ENCODE results near the gene SLC29A1. TPM values are rescaled to one million over a fixed set of nuclear protein-coding genes. Genes with fewer than 3 reads are reported as not detected.
A peak's percentile ranks its signal among the peaks of the same experiment; 100 is the strongest.
"Not testable (repeated sequence)": the region's sequence is repeated elsewhere in the genome, so short reads cannot be mapped to it uniquely, and the experiment has no call there.

The SLC29A1 gene
- total RNA-seq, 4 donors from 2014 or later = 51.4 to 83.1 (median 63.8) TPM

GRCh38 chr6:44178424-44179071 is 44.8 kb upstream of the SLC29A1 start:
- WGBS, 2 donors = 83 to 84% methylated on average over 9 of the region's 9 CpGs
- H3K27ac ChIP-seq = peak overlapping the region in 2 of 4 donors; percentile 32 to 50

DNA sequence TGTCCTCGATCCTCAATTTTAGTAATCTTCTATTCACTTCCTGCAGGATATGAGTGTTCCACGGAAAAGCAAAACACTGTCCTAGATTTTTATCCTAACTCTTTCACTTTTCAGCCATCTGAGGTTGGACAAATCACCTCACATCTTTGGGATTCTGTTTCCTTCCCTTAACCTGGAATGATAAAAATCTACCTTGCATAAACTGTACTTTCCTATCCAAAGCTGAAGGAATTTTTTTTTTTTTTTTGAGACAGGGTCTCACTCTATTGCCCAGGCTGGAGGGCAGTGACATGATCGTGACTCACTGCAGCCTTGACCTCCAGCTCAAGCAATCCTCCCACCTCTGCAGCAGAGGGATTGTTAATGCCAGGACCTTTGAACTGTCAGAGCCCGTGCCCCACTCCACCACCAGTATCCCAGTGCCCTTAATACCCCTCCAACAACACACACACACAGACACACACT is 44.3 kb upstream of the SLC29A1 start:
- Histone ChIP-seq H3K27ac (no peak overlapping the region), H3K9me3 (no peaks in the 10 kb centered on the region), H3K4me3 (no peak overlapping the region), H3K27me3 (no peaks in the 10 kb centered on the region), H3K36me3 (no peaks in the 10 kb centered on the region), H3K4me1 (peaks cover 0 to 17% (median 0%) of the 10 kb centered on the region in 4 donors)
- no peak for DNase-seq (ENCODE audit: low spot score in 2 of 2)
- TF ChIP-seq, protein P1, sequence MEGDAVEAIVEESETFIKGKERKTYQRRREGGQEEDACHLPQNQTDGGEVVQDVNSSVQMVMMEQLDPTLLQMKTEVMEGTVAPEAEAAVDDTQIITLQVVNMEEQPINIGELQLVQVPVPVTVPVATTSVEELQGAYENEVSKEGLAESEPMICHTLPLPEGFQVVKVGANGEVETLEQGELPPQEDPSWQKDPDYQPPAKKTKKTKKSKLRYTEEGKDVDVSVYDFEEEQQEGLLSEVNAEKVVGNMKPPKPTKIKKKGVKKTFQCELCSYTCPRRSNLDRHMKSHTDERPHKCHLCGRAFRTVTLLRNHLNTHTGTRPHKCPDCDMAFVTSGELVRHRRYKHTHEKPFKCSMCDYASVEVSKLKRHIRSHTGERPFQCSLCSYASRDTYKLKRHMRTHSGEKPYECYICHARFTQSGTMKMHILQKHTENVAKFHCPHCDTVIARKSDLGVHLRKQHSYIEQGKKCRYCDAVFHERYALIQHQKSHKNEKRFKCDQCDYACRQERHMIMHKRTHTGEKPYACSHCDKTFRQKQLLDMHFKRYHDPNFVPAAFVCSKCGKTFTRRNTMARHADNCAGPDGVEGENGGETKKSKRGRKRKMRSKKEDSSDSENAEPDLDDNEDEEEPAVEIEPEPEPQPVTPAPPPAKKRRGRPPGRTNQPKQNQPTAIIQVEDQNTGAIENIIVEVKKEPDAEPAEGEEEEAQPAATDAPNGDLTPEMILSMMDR (IDR thresholded peaks at IDR 0.05) = no peak
- TF ChIP-seq POLR2A (IDR thresholded peaks at IDR 0.05) = no peak
- TF ChIP-seq EP300 (IDR thresholded peaks at IDR 0.05) = no peak
- 52 to 60% methylated on average over 4 of the region's 4 CpGs for WGBS, 2 donors

More at GRCh38 chr6:44178424-44179071, 44.8 kb upstream of the SLC29A1 start:
- no peaks in the 10 kb centered on the region for H3K36me3 ChIP-seq
- H3K4me3 ChIP-seq = no peak overlapping the region
- peaks cover 0 to 17% (median 0%) of the 10 kb centered on the region in 4 donors for H3K4me1 ChIP-seq
- no peaks in the 10 kb centered on the region for H3K27me3 ChIP-seq
- DNase-seq (ENCODE audit: low spot score in 2 of 2) = no peak
- no peak for TF ChIP-seq POLR2A (IDR thresholded peaks at IDR 0.05)
- no peak for TF ChIP-seq EP300 (IDR thresholded peaks at IDR 0.05)
- no peaks in the 10 kb centered on the region for H3K9me3 ChIP-seq

DNA sequence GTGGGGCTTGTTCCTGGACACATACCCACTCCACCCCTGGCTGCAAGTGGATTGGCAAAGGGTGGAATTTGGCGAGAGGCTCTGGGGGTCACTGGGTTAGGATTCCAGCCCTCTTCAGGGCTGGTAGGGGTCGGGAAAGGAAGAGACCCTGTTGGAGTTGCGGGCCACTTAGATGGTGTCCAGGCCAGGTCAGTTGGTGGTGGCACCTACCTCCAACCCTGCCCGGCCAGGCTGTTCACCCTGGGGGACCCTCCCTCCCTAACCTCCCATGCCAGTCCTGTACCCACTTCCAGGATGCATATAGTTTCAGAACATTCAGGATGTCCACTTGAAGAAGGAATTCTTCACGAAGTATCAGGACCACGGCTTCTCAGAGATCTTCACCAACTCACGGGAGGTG is 43.7 kb upstream of the SLC29A1 start:
- Histone ChIP-seq H3K27ac (no peak overlapping the region), H3K36me3 (no peaks in the 10 kb centered on the region), H3K27me3 (no peaks in the 10 kb centered on the region), H3K4me3 (no peak overlapping the region), H3K9me3 (no peaks in the 10 kb centered on the region), H3K4me1 (peaks cover 0 to 17% (median 0%) of the 10 kb centered on the region in 4 donors)
- TF ChIP-seq, protein P1 (IDR thresholded peaks at IDR 0.05) = no peak
- no peak for TF ChIP-seq POLR2A (IDR thresholded peaks at IDR 0.05)
- no peak for TF ChIP-seq EP300 (IDR thresholded peaks at IDR 0.05)
- 90 to 92% methylated on average over 7 of the region's 7 CpGs for WGBS, 2 donors
- DNase-seq (ENCODE audit: low spot score in 2 of 2) = no peak

GRCh38 chr6:44180406-44180805 is 43.0 kb upstream of the SLC29A1 start:
- WGBS, 2 donors = 92 to 95% methylated on average over 4 of the region's 4 CpGs
- no peak for DNase-seq (ENCODE audit: low spot score in 2 of 2)
- Histone ChIP-seq H3K4me1 (peaks cover 0 to 17% (median 0%) of the 10 kb centered on the region in 4 donors), H3K27ac (no peak overlapping the region), H3K4me3 (no peak overlapping the region), H3K36me3 (no peaks in the 10 kb centered on the region), H3K27me3 (no peaks in the 10 kb centered on the region), H3K9me3 (no peaks in the 10 kb centered on the region)
- TF ChIP-seq, protein P1 (IDR thresholded peaks at IDR 0.05) = no peak

DNA sequence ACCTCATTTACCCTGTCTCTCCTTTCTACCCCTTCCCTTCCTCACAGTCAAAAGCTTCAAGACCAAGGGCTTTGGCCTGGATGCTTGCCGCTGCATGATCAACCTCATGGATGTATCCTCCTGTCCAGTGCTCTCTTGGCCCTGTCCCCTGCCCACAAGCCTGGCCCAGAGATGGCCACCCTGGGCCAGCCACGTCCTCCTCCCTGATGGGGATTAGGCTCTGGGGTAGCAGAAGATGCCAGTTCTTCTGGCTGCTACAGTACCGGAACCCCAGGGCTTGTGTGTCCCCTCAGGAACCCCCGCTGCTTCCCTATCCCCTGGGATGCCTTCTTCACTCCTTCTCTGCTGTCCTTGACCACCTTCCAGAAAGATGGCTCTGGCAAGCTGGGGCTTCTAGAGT is 42.5 kb upstream of the SLC29A1 start:
- no peaks in the 10 kb centered on the region for H3K9me3 ChIP-seq
- DNase-seq (ENCODE audit: low spot score in 2 of 2) = no peak
- TF ChIP-seq POLR2A (IDR thresholded peaks at IDR 0.05) = no peak
- TF ChIP-seq, protein P1 (IDR thresholded peaks at IDR 0.05) = no peak
- TF ChIP-seq EP300 (IDR thresholded peaks at IDR 0.05) = no peak
- no peak overlapping the region for H3K4me3 ChIP-seq
- no peak overlapping the region for H3K27ac ChIP-seq
- peaks cover 0 to 17% (median 0%) of the 10 kb centered on the region in 4 donors for H3K4me1 ChIP-seq
- WGBS, 2 donors = 88 to 96% methylated on average over 4 of the region's 4 CpGs
- no peaks in the 10 kb centered on the region for H3K36me3 ChIP-seq
- no peaks in the 10 kb centered on the region for H3K27me3 ChIP-seq

GRCh38 chr6:44181784-44182183 is 41.6 kb upstream of the SLC29A1 start:
- DNase-seq (ENCODE audit: low spot score in 2 of 2); H3K27me3 ChIP-seq; H3K4me3 ChIP-seq; H3K36me3 ChIP-seq; H3K9me3 ChIP-seq; H3K27ac ChIP-seq: not testable (repeated sequence)
- H3K4me1 ChIP-seq = peaks cover 0 to 16% (median 0%) of the 10 kb centered on the region in 4 donors
